ENCODE results near the gene HMOX2.
A peak's percentile ranks its signal among the peaks of the same experiment; 100 is the strongest.

Gene HMOX2

GRCh38 chr16:4537376-4538343, 61.5 kb downstream of the HMOX2 start:
- peaks cover 43% of the 10 kb centered on the region for H3K4me1 Mint-ChIP-seq (ENCODE audit: low read depth)
- H3K4me3 Mint-ChIP-seq, result peak overlapping the region; percentile 87
- peak overlapping the region; percentile 85 for H3K27ac Mint-ChIP-seq
- H3K27me3 Mint-ChIP-seq, result no peaks in the 10 kb centered on the region
- H3K9me3 Mint-ChIP-seq (ENCODE audit: low read depth), result peaks cover 5% of the 10 kb centered on the region
- peaks cover 10% of the 10 kb centered on the region for H3K36me3 Mint-ChIP-seq

- H3K9me3 Mint-ChIP-seq (ENCODE audit: low read depth), result peaks cover 5% of the 10 kb centered on the region
- no peaks in the 10 kb centered on the region for H3K27me3 Mint-ChIP-seq
- peaks cover 10% of the 10 kb centered on the region for H3K36me3 Mint-ChIP-seq
- H3K4me3 Mint-ChIP-seq, result peak within 1 kb of the TSS; percentile 87
- H3K4me1 Mint-ChIP-seq (ENCODE audit: low read depth), result peaks cover 37% of the 10 kb centered on the region
- peak within 1 kb of the TSS; percentile 85 for H3K27ac Mint-ChIP-seq
Observed at GRCh38 chr16:4538350-4539235, 62.4 kb downstream of the HMOX2 start, which contains the start of gene CDIP1. TSS of gene CDIP1 (minus strand) at chr16:4538773. CDS start at chr16:4514130, 24,643 bp downstream.

GRCh38 chr16:4539716-4540284, 63.6 kb downstream of the HMOX2 start:
- H3K9me3 Mint-ChIP-seq (ENCODE audit: low read depth), result peaks cover 5% of the 10 kb centered on the region
- H3K36me3 Mint-ChIP-seq, result peaks cover 10% of the 10 kb centered on the region
- no peaks in the 10 kb centered on the region for H3K27me3 Mint-ChIP-seq
- H3K4me1 Mint-ChIP-seq (ENCODE audit: low read depth), result peaks cover 28% of the 10 kb centered on the region
- peak overlapping the region; percentile 67 for H3K27ac Mint-ChIP-seq
- H3K4me3 Mint-ChIP-seq, result peak overlapping the region; percentile 52

- no peak overlapping the region for H3K4me3 Mint-ChIP-seq
Observed at GRCh38 chr16:4544473-4544872, 68.3 kb downstream of the HMOX2 start.

GRCh38 chr16:4548124-4548523, 71.9 kb downstream of the HMOX2 start:
- Mint-ChIP-seq H3K36me3 (no peaks in the 10 kb centered on the region), H3K27me3 (no peaks in the 10 kb centered on the region), H3K4me3 (no peak overlapping the region), H3K27ac (no peak overlapping the region), H3K4me1 (ENCODE audit: low read depth) (peaks cover 3% of the 10 kb centered on the region), H3K9me3 (ENCODE audit: low read depth) (no peaks in the 10 kb centered on the region)

More at GRCh38 chr16:4544473-4544872, 68.3 kb downstream of the HMOX2 start:
- Mint-ChIP-seq H3K4me1 (ENCODE audit: low read depth) (peaks cover 3% of the 10 kb centered on the region), H3K27ac (no peak overlapping the region), H3K9me3 (ENCODE audit: low read depth) (peaks cover 5% of the 10 kb centered on the region), H3K36me3 (peaks cover 6% of the 10 kb centered on the region), H3K27me3 (no peaks in the 10 kb centered on the region)

GRCh38 chr16:4550591-4550990, 74.4 kb downstream of the HMOX2 start:
- Mint-ChIP-seq H3K4me3 (no peak overlapping the region), H3K9me3 (ENCODE audit: low read depth) (no peaks in the 10 kb centered on the region), H3K4me1 (ENCODE audit: low read depth) (peaks cover 3% of the 10 kb centered on the region), H3K27ac (no peak overlapping the region), H3K27me3 (no peaks in the 10 kb centered on the region), H3K36me3 (no peaks in the 10 kb centered on the region)

GRCh38 chr16:4552541-4552940, 76.3 kb downstream of the HMOX2 start:
- Mint-ChIP-seq H3K9me3 (ENCODE audit: low read depth) (no peaks in the 10 kb centered on the region), H3K36me3 (no peaks in the 10 kb centered on the region), H3K27ac (no peak overlapping the region), H3K4me1 (ENCODE audit: low read depth) (peaks cover 3% of the 10 kb centered on the region), H3K4me3 (no peak overlapping the region), H3K27me3 (no peaks in the 10 kb centered on the region)

GRCh38 chr16:4556112-4556511, 79.9 kb downstream of the HMOX2 start, which contains the start of gene C16orf96:
TSS of gene C16orf96 (plus strand) at chr16:4556340. CDS start at chr16:4556490, 150 bp downstream.
- Mint-ChIP-seq H3K4me3 (no peak within 1 kb of the TSS), H3K9me3 (ENCODE audit: low read depth) (no peaks in the 10 kb centered on the region), H3K27me3 (no peaks in the 10 kb centered on the region), H3K27ac (no peak within 1 kb of the TSS), H3K36me3 (no peaks in the 10 kb centered on the region), H3K4me1 (ENCODE audit: low read depth) (no peaks in the 10 kb centered on the region)

GRCh38 chr16:4556580-4556979, 80.4 kb downstream of the HMOX2 start:
- H3K27ac Mint-ChIP-seq, result no peak overlapping the region
- no peaks in the 10 kb centered on the region for H3K4me1 Mint-ChIP-seq (ENCODE audit: low read depth)
- H3K4me3 Mint-ChIP-seq, result no peak overlapping the region
- H3K36me3 Mint-ChIP-seq, result no peaks in the 10 kb centered on the region
- H3K27me3 Mint-ChIP-seq, result no peaks in the 10 kb centered on the region
- no peaks in the 10 kb centered on the region for H3K9me3 Mint-ChIP-seq (ENCODE audit: low read depth)

GRCh38 chr16:4557973-4558372, 81.8 kb downstream of the HMOX2 start:
- H3K27ac Mint-ChIP-seq, result no peak overlapping the region
- no peak overlapping the region for H3K4me3 Mint-ChIP-seq
- no peaks in the 10 kb centered on the region for H3K9me3 Mint-ChIP-seq (ENCODE audit: low read depth)
- H3K4me1 Mint-ChIP-seq (ENCODE audit: low read depth), result no peaks in the 10 kb centered on the region
- no peaks in the 10 kb centered on the region for H3K36me3 Mint-ChIP-seq
- no peaks in the 10 kb centered on the region for H3K27me3 Mint-ChIP-seq
